ENCODE results near the gene MED4.

Gene MED4

GRCh38 chr13:48094781-48095502 is at the start of gene MED4:
MED4 (minus strand) TSS chr13:48095104; CDS start chr13:48095078, 26 bp downstream.
- peak; percentile 94 to 99 for DNase-seq

- peak; percentile 74 to 88 for DNase-seq
These were observed 49.6 kb upstream of the MED4 start for GRCh38 chr13:48144413-48145035.

- DNase-seq = peak in 1 of 2 donors; percentile 69
These were observed 47.5 kb upstream of the MED4 start for GRCh38 chr13:48142436-48142835.

- DNase-seq = no peak
These were observed 43.4 kb upstream of the MED4 start for GRCh38 chr13:48138270-48138669.

- no peak for DNase-seq
These were observed 38.1 kb upstream of the MED4 start for GRCh38 chr13:48132961-48133360.

DNA sequence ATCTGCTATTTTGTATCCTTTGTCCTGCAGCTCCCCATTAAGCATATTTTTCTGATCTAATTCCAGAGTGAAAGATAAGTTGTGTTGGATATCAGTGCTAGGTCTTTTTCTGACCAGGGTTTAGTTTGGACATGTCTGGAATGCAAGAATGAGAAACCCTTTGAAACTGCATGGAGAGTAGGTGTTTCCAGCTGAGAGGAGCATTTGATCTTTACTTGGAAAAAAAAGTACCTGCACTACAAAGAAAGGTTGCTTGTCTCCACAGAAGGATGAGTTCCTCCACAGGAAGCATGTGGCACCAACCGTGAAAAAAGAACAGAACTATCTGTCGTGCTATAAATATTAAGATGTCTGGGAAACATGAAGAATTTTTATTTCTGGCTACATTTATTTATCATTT is 36.6 kb upstream of the MED4 start:
- no peak for DNase-seq

DNA sequence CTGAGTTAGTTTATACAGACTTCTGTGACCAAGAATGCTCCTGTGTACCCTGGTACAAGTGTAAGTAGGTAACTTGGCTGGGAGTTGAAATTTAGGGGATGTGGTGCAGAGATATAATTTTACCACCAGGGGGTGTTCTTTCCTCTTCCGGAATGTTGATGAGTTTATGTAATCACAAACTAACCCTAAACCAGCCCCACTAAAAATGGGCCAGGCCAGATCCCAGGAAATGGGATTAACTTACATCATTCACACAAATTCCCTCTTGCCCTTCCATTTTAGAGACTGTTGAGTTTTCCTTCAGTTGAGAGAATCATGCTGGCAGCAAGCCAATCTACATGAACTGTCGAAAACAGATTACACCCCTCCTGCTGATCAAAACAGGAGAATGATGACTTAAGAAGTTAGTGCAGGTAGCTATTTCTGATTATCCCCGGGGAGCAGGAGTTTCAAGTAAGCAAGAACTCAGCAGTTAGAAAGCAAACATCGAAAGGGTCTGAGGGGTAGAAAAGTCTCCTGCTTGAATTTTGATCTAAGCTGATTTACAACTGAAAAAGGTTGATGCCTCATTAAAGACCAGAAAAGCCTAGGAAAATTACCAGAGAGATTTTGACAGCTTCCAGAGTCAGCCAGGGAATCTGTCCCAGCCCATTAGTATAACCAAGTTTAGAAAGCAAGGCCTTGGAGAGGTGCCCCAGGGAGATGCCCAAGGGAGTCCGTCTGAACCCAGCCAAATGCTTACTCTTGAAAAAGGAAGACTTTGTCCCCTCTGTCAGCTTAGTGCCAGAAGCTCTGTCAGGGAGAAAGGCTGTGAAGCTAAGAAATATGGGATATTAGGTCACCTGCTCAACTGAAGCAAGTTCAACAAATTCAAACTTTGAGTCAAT is 32.3 kb upstream of the MED4 start:
- DNase-seq = peak; percentile 48 to 89

GRCh38 chr13:48125794-48126228 is 30.9 kb upstream of the MED4 start:
- no peak for DNase-seq

GRCh38 chr13:48123812-48124211 is 28.9 kb upstream of the MED4 start:
- no peak for DNase-seq

DNA sequence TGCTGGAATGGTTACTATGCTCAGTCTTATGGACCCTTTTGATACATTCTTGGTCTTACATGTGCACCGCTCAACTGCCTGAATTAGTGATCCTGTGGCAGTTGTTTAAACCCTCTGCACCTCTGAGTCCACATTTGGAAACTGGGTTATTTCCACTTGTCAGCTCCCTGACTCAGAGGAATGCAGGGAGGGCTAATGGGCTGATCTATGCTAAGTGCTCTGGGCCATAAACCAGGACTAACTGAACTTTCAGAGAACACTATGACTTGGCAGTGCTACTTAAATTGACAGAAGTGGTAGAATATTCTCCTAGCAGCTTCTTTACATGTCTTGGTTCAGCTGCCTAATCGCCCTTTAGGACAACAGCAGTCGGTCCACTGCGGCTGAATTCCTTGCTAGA is 26.8 kb upstream of the MED4 start:
- no peak for DNase-seq

- no peak for DNase-seq
These were observed 25.3 kb upstream of the MED4 start for GRCh38 chr13:48120241-48120640.

GRCh38 chr13:48118030-48118429 is 23.1 kb upstream of the MED4 start:
- DNase-seq = peak in 1 of 2 donors; percentile 43

DNA sequence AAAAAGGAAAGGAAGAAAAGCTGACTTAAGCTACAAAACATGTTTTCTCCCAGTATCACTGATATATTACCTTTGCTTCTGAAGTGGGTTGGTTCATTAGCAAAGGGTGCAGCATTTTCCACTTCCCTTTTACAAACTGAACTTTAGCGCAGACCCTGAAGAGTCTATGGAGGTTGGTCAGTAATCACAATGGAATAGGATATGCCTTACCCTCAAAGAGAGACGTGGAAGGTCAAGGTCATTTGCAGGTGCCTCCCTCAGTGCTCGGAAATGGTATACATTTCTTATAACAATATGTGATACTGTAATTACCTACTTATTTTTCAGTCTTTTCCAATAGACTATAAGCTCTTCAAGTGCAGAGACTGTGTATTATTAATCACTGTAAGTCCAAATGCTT is 21.9 kb upstream of the MED4 start:
- no peak for DNase-seq

GRCh38 chr13:48113756-48114130 is 18.8 kb upstream of the MED4 start:
- peak; percentile 14 to 37 for DNase-seq

DNA sequence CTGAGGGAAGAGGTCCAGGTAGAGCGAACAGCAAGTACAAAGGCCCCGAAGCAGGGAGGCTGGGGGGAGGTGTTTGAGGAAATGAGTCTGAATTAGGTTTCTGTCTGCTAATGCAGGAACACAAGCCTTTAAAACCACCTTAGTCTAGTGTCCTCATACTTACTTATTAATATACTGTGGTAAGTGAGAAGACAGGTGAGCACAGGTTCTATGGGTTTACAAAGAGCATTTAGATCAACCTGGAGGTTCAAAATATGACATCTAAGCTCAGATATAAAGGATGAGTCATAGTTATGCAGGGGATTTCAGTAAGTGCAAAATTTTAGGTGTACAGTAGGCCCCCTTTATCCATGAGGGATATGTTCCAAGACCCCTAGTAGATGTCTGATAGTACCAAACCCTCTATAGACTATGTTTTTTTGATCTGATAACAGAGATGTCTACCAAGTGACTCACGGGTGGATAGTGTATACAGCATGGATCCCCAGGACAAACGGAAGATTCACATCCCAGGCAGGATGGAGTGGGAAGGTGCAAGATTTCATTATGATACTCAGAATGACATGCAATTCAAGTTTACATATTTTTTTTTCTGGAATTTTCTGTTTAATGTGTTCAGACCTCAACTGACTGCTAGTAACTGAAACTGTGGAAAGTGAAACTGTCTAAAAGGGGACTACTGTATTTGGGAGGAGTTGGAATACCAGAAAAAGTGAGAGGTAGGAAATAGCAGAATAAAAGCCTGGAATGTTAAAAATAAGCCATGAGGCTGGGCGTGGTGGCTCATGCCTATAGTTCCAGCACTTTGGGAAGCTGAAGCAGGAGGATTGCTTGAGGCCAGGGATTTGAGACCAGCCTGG is 18.2 kb upstream of the MED4 start:
- DNase-seq = peak in 1 of 2 donors; percentile 48

DNA sequence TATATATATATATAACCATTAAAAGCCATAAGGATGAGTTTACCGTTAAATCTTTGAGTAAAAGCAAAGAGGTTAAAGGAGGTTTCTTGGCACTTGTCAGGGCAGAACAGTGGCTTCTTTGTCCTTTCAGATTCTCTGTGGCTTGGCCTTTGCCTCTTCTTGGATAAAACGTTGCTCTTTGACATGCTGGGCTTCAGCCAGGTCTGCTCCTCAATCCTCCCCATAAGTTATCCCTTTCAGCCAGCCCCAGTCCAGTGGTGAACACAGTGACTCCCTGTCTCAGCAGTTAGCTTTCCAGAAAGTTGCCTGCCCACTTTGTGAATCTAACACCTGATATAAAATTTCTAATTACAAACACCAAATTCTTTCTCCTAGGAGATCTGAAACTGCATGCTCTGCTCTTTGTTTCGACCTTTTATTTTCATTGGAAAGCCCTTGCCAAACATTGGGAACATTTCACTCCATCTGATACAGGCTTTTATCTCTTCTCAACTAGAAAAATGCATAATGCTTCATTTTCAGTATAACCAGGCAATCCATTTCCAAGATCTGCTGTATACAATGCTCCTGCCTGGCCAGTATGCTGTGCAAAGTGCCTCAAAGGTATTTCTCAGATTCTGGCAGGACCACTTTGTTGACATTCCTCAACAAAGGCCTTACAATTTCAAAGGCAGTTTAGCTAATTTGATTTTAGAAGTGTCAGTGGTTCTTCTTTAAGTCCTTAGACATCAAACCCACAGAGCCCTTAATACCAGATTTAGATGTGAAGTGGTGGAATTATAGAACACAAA is 16.2 kb upstream of the MED4 start:
- no peak for DNase-seq

GRCh38 chr13:48110132-48110868 is 15.4 kb upstream of the MED4 start:
- DNase-seq = no peak

DNA sequence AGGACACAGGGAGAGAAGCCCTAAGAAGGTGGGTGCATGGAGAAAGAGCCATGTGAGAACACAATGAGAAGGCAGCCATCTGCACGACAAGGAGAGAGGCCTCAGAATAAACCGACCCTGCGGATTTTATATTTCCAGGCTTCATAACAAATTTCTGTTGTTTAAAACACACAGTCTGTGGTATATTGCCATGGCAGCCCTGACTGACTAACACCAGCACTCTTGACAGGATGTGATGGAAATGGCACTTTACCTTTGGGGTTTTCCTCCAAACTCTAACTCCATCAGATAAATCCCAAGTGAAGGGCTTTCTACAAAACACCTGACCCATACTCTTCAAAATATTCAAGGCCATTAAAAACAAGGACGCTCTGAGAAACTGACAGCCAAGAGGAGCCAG is 13.2 kb upstream of the MED4 start:
- DNase-seq = no peak

- DNase-seq = no peak
These were observed 2.9 kb upstream of the MED4 start for GRCh38 chr13:48097793-48098192.

GRCh38 chr13:48096670-48097069 is 1.8 kb upstream of the MED4 start:
- DNase-seq = no peak

- DNase-seq = peak in 1 of 2 donors; percentile 18
These were observed 512 bp downstream of the MED4 start for GRCh38 chr13:48094404-48094780.
